ENCODE data around the gene HOXC5.

HOXC5 gene

GRCh38 chr12:54019924-54020590 is 12.8 kb upstream of the HOXC5 start:
- no peak for DNase-seq (ENCODE audit: low spot score)

GRCh38 chr12:54020591-54021405 is 12.1 kb upstream of the HOXC5 start:
- DNase-seq (ENCODE audit: low spot score): no peak

- no peak for DNase-seq (ENCODE audit: low spot score)
Measured at GRCh38 chr12:54021432-54022013, 11.3 kb upstream of the HOXC5 start.

- DNase-seq (ENCODE audit: low spot score): no peak
Measured at GRCh38 chr12:54022960-54023884, 9.6 kb upstream of the HOXC5 start.

- DNase-seq (ENCODE audit: low spot score): no peak
Measured at GRCh38 chr12:54024127-54024526, 8.7 kb upstream of the HOXC5 start.

GRCh38 chr12:54024581-54025305 is 8.1 kb upstream of the HOXC5 start:
- DNase-seq (ENCODE audit: low spot score): no peak

- DNase-seq (ENCODE audit: low spot score): no peak
Measured at GRCh38 chr12:54025499-54026405, 7.1 kb upstream of the HOXC5 start.

- no peak for DNase-seq (ENCODE audit: low spot score)
Measured at GRCh38 chr12:54026640-54027441, 6.0 kb upstream of the HOXC5 start.

GRCh38 chr12:54027442-54027786 is 5.4 kb upstream of the HOXC5 start:
- no peak for DNase-seq (ENCODE audit: low spot score)

- peak; percentile 60 for DNase-seq (ENCODE audit: low spot score)
Measured at GRCh38 chr12:54028314-54029201, 4.3 kb upstream of the HOXC5 start, which contains the start of gene HOXC6. TSS of gene HOXC6 (plus strand) at chr12:54028440. CDS start at chr12:54028522, 82 bp downstream.

GRCh38 chr12:54029529-54030441 is 3.1 kb upstream of the HOXC5 start:
- DNase-seq (ENCODE audit: low spot score): no peak

- DNase-seq (ENCODE audit: low spot score): no peak
Measured at GRCh38 chr12:54030442-54030801, 2.4 kb upstream of the HOXC5 start.

GRCh38 chr12:54030889-54031471 is 1.9 kb upstream of the HOXC5 start:
- DNase-seq (ENCODE audit: low spot score): no peak

GRCh38 chr12:54031480-54031879 is 1.4 kb upstream of the HOXC5 start:
- no peak for DNase-seq (ENCODE audit: low spot score)

- DNase-seq (ENCODE audit: low spot score): no peak
Measured at GRCh38 chr12:54032086-54032619, 697 bp upstream of the HOXC5 start.

GRCh38 chr12:54033106-54033979 is 493 bp downstream of the HOXC5 start:
- DNase-seq (ENCODE audit: low spot score): peak; percentile 80
